ENCODE data around the gene UNC119. TPM values are rescaled to one million over a fixed set of nuclear protein-coding genes. Genes with fewer than 3 reads are reported as not detected.

The UNC119 gene
- 10 to 100 TPM; 38.6 to 46.6 TPM for total RNA-seq

DNA sequence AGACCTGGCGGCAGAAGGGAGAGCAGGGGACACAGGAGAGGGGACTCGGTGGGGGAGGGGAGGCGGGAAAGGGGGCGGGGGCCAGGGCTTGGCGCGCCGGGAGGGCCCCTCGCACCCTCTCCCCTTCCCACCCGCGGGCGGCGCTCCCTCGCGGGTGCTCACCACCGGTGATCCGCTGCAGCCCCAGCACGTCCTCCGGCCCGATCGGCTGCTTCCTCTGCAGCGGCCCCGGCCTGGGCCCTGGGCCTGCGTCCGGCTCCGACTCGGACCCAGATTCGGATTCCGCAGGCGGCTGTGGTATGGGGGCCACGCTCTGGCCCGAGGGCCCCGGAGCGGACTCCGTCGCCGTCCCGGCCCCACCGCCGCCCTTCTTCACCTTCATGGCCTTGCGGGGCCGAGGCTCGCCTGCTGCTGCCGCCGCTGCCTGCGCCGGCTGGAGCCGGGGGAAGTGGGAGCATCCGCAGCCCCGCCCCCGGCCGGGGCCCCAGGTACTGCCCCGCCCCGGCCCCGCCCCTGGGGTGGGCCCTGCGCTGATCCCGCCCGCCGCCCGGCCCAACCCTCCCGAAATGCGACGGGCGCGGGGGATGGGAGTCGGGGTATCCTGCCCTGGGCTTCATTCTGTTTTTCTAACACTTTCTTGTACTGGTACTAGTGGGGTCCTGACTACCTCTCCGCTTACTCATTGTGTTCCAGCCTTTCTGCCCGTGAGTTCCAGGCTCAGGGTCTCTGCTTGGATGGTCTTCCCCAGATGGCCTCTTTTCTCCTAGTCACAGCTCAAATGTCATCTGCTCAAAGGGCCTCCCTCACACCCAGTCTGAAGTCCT is at the start of gene UNC119:
Gene UNC119 (minus strand): TSS at position 449 of the 824 bp plus-strand sequence. CDS start 67 bp downstream, at position 382.
- Mint-ChIP-seq H3K27me3 (no peaks in the 10 kb centered on the region), H3K36me3 (ENCODE audit: low read depth) (peaks cover 38% of the 10 kb centered on the region), H3K27ac (peak within 1 kb of the TSS; percentile 91), H3K4me3 (peak within 1 kb of the TSS; percentile 84), H3K9me3 (no peaks in the 10 kb centered on the region), H3K4me1 (peaks cover 51% of the 10 kb centered on the region)
- ChIA-PET POLR2A (no interaction called here), CTCF (interaction anchor here (0.5 to 1.6 kb wide), 3 partner anchors 23 to 100 kb away, joined by 3 to 8 read pairs (median 4); no protein-coding TSS in a partner anchor)
- DNase-seq, result peak; percentile 76

DNA sequence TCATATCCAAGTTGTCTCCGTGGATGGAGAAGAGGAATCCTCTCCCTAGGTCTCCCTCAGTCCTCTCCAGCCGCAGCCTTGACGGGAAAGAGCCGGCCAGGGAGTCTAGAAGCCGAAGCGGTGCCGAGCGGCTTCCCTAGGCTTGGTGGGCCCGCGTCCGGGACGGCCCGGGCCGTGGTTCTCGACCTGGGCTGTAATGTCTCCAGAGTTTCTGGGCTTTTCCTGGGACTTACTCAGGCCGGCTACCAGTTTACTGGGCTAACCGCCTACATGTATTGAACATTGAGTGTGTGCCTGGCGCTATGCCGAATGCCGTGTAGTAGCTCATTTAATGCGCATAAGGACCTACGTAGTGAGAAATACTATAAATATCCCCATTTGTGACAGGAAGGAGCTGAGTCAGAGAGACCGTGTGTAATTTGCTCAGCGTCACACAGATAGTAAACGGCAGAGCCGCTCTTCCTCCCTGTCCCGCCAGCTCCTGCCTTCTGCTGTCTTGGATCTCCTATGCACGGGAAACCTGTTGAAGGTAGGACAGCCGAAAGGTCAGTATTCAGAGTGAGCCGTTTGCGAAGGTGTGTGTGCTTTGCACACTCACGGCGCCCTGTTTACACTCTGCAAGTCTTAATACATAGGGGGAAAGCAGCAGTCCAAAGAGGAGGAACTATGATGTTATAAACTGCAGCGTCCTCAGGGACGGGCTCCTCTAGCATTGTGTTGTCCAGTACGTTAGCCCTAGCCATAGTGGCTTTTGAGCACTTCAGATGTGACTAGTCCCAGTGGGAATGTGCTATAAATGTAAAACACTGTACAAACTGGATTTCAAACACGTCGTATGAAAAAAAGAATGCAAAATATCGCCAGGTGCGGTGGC is 47.1 kb upstream of the UNC119 start:
- H3K9me3 Mint-ChIP-seq, result no peaks in the 10 kb centered on the region
- CTCF ChIA-PET, result interaction anchor here (0.7 to 2.3 kb wide), 4 partner anchors 21 to 31 kb away, joined by 3 to 8 read pairs (median 4); partner anchors contain the start of genes ALDOC and PIGS
- peak overlapping the region; percentile 93 for H3K27ac Mint-ChIP-seq
- peak overlapping the region; percentile 88 for H3K4me3 Mint-ChIP-seq
- peak; percentile 52 for DNase-seq
- POLR2A ChIA-PET, result interaction anchor here (0.6 to 1.4 kb wide), 3 partner anchors 19 to 120 kb away, joined by 3 to 4 read pairs (median 4); partner anchors contain the start of gene RPL23A
- no peaks in the 10 kb centered on the region for H3K27me3 Mint-ChIP-seq
- peaks cover 13% of the 10 kb centered on the region for H3K36me3 Mint-ChIP-seq (ENCODE audit: low read depth)
- peaks cover 25% of the 10 kb centered on the region for H3K4me1 Mint-ChIP-seq

DNA sequence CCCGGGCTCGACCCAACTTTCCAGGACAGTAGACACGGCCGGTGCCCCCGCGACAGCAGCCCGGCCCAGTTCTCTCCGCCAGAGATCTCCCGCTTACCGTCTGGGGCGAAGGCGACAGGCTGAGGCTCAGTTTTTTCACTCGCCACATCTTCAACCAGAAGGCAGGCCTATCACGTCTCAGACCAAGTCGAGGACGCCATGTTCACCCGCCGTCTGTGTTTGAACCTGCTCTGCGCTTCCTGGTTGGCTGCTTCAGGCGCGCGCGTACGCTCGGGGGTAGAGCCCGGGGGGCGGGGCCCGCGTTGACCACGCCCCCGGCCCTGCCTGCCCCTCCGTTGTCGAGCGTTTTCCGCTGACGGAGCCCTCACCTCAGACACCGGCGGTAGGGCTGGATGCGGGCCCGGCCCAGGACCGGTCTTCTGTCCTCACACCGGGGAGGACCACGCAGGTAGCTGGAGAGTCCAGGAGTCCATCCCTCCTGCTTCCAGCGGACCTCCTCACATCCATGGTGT is 46.4 kb upstream of the UNC119 start, which contains the start of gene SPAG5:
Gene SPAG5 (minus strand): TSS at position 227 of the 512 bp plus-strand sequence. CDS start 79 bp downstream, at position 148.
- Mint-ChIP-seq H3K27me3 (no peaks in the 10 kb centered on the region), H3K36me3 (ENCODE audit: low read depth) (peaks cover 15% of the 10 kb centered on the region), H3K9me3 (no peaks in the 10 kb centered on the region), H3K27ac (peak within 1 kb of the TSS; percentile 93), H3K4me1 (peaks cover 25% of the 10 kb centered on the region), H3K4me3 (peak within 1 kb of the TSS; percentile 88)
- CTCF ChIA-PET, result interaction anchor here (0.7 to 1.9 kb wide), 4 partner anchors 11 to 31 kb away, joined by 3 to 4 read pairs (median 4); partner anchors contain the start of gene ALDOC
- POLR2A ChIA-PET, result interaction anchor here (1.4 kb wide), 1 partner anchor 50 kb away, joined by 3 read pairs; no protein-coding TSS in a partner anchor
- peak; percentile 95 for DNase-seq

DNA sequence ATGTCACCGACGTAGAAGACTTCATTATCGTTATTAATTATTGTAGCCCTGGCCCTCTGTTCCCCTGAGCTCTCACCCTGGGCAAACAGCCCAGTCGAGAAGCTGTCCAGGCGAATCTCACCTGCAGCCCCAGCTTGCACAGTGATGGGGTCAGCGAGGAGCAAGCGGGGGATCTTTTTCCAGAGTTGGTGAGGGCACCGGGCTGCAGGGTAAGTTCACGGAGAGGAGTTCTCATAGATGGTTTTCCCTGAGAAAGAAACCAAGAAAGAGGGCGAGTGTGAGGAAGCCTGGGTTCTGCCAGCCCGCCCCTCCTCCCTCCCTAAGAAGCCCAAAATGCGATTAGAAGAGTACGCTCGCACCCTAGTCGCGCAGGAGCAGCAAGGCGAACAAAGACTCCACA is 46.0 kb upstream of the UNC119 start:
- ChIA-PET CTCF (interaction anchor here (0.8 to 1.9 kb wide), 3 partner anchors 12 to 20 kb away, joined by 4 read pairs; no protein-coding TSS in a partner anchor), POLR2A (interaction anchor here (0.7 to 1.4 kb wide), 2 partner anchors 15 to 49 kb away, joined by 3 read pairs; no protein-coding TSS in a partner anchor)
- no peaks in the 10 kb centered on the region for H3K27me3 Mint-ChIP-seq
- H3K4me1 Mint-ChIP-seq, result peaks cover 25% of the 10 kb centered on the region
- H3K9me3 Mint-ChIP-seq, result no peaks in the 10 kb centered on the region
- peak overlapping the region; percentile 93 for H3K27ac Mint-ChIP-seq
- H3K4me3 Mint-ChIP-seq, result peak overlapping the region; percentile 88
- H3K36me3 Mint-ChIP-seq (ENCODE audit: low read depth), result peaks cover 16% of the 10 kb centered on the region
- no peak for DNase-seq

DNA sequence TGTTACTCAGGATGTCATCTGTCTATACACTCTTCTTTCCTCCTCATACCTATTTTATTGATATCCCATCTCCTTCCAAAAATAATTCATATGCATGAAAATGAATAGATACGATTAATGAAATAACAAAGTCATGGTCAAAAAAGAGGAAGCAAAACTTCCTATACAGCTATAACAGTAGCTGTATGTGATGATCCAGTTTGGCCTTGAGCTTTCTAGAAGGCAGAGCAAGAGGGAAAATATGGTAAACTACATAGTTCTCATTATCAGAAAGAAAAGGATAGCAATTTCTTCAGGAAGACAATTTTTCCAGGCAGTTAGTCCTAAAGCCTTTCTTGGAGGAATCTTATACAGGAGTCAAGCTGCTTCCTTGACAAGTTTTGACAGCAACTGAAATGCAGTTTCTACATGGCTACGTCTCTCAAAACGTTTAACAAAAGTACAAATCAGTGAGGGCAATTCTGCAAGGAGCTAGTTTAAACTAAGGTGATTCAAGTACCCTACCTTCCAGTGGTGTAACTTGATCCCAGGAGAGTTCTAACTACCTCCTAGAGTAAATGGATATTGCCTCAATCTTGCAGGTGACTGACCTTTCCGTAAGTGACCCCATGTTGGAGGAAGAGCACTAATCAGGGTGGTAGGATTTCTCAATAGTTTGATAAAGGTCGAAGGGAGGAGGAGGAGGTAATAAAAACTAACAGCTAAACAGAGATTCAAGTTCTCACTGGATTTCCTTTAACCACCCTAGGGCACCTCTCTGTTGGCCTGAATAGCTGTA is 45.4 kb upstream of the UNC119 start:
- H3K27me3 Mint-ChIP-seq, result no peaks in the 10 kb centered on the region
- CTCF ChIA-PET, result interaction anchor here (0.8 to 1.9 kb wide), 3 partner anchors 12 to 19 kb away, joined by 4 read pairs; no protein-coding TSS in a partner anchor
- peaks cover 18% of the 10 kb centered on the region for H3K36me3 Mint-ChIP-seq (ENCODE audit: low read depth)
- peak overlapping the region; percentile 93 for H3K27ac Mint-ChIP-seq
- DNase-seq, result no peak
- H3K9me3 Mint-ChIP-seq, result no peaks in the 10 kb centered on the region
- POLR2A ChIA-PET, result interaction anchor here (0.7 kb wide), 1 partner anchor 14 kb away, joined by 3 read pairs; no protein-coding TSS in a partner anchor
- H3K4me1 Mint-ChIP-seq, result peaks cover 28% of the 10 kb centered on the region
- H3K4me3 Mint-ChIP-seq, result peak overlapping the region; percentile 88

DNA sequence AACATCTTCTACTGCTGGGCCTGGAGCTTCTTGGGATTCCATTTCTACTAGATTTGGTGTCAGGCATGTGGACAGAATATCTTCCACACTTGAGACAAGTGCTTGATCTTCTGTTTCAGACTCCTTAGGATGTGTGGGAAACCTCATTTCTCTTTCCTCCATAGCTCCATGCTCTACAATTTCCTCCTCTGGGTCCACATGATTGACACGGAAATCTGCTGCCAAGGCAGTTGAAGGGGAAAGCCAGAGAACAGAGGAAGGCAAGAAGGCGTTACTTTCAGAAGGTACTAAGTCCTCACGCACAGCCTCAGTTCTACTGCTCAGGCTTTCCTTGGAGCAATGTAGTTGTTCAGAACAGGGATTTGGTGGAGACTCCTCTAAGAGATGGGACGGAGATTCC is 39.8 kb upstream of the UNC119 start:
- Mint-ChIP-seq H3K27me3 (no peaks in the 10 kb centered on the region), H3K36me3 (ENCODE audit: low read depth) (peaks cover 34% of the 10 kb centered on the region), H3K4me3 (no peak overlapping the region), H3K27ac (no peak overlapping the region), H3K9me3 (no peaks in the 10 kb centered on the region), H3K4me1 (peaks cover 7% of the 10 kb centered on the region)
- no peak for DNase-seq
- ChIA-PET CTCF (interaction anchor here (1.4 to 2.4 kb wide), 2 partner anchors 14 to 19 kb away, joined by 3 to 12 read pairs; partner anchors contain the start of gene ALDOC), POLR2A (no interaction called here)

DNA sequence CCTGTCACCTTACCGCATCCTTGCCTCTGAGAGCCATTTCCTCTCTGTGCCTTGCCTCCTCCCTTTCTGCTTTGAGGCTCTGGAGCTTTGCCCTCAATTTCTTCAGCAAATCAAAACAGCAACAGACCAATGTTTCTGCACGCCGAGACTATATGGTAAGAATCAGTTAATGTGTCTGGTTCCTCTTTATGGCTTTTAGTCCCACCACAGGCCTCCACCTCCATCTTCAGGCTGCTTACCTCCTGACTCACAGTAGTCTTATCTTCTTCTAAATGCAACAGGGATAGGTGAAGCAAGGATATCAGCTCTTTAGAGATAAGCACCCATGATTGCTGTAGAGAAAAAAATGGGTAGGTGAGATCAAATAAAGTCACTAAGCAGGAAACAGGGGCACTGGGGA is 33.4 kb upstream of the UNC119 start:
- POLR2A ChIA-PET, result no interaction called here
- H3K4me1 Mint-ChIP-seq, result peaks cover 2% of the 10 kb centered on the region

DNA sequence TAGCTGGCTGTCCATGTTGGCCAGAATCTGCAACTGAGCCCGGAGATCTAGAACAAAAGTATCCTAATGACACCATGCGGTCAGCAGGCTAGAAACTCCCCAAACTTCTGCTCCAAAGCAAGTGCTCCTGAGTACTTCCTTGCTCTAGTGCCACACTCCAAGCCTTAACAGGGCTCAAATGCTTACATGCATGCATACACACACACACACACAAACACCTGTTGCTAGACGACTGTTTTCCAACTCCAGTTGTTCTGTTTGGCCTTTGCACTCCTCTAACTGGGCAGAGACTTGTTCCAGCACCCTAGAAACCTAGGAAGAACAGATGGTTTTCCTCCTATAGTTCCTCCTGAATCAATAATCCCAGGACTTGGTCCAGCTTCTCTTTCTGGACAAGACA is 32.0 kb upstream of the UNC119 start:
- peaks cover 42% of the 10 kb centered on the region for H3K36me3 Mint-ChIP-seq (ENCODE audit: low read depth)
- no peak overlapping the region for H3K4me3 Mint-ChIP-seq
- POLR2A ChIA-PET, result no interaction called here
- no peak for DNase-seq
- no peak overlapping the region for H3K27ac Mint-ChIP-seq
- CTCF ChIA-PET, result no interaction called here
- no peaks in the 10 kb centered on the region for H3K27me3 Mint-ChIP-seq
- H3K4me1 Mint-ChIP-seq, result peaks cover 14% of the 10 kb centered on the region
- no peaks in the 10 kb centered on the region for H3K9me3 Mint-ChIP-seq

More for the DNA sequence above, 33.4 kb upstream of the UNC119 start:
- CTCF ChIA-PET, result interaction anchor here (0.6 to 2.0 kb wide), 2 partner anchors 9 to 671 kb away, joined by 4 to 6 read pairs; partner anchors contain the start of gene ALDOC
- Mint-ChIP-seq H3K4me3 (no peak overlapping the region), H3K9me3 (no peaks in the 10 kb centered on the region), H3K36me3 (ENCODE audit: low read depth) (peaks cover 32% of the 10 kb centered on the region), H3K27ac (peak overlapping the region; percentile 31), H3K27me3 (no peaks in the 10 kb centered on the region)
- no peak for DNase-seq

DNA sequence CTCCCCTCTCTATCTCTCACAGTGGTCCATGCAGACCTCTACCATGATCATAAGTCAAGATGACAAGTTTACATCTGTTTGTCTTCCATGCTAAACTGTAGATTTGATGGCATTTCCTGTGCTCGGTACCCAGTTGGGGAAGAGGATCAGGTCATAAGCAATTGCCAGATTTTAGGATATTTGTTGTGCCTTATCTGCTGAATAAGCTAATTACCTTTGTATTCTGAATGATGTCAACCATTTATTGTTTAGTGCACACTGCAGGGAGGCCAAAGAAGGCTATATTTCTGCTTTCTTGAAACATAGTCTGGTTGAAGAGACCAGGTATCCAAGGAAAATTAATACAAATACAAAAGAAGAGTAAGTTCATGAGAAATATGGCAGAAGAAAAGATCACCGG is 30.1 kb upstream of the UNC119 start:
- H3K36me3 Mint-ChIP-seq (ENCODE audit: low read depth), result peaks cover 49% of the 10 kb centered on the region
- ChIA-PET POLR2A (no interaction called here), CTCF (interaction anchor here (1.2 to 1.3 kb wide), 2 partner anchors 9 to 15 kb away, joined by 4 read pairs; no protein-coding TSS in a partner anchor)
- no peak overlapping the region for H3K27ac Mint-ChIP-seq
- no peak for DNase-seq
- no peaks in the 10 kb centered on the region for H3K9me3 Mint-ChIP-seq
- no peaks in the 10 kb centered on the region for H3K27me3 Mint-ChIP-seq
- peaks cover 22% of the 10 kb centered on the region for H3K4me1 Mint-ChIP-seq
- no peak overlapping the region for H3K4me3 Mint-ChIP-seq

DNA sequence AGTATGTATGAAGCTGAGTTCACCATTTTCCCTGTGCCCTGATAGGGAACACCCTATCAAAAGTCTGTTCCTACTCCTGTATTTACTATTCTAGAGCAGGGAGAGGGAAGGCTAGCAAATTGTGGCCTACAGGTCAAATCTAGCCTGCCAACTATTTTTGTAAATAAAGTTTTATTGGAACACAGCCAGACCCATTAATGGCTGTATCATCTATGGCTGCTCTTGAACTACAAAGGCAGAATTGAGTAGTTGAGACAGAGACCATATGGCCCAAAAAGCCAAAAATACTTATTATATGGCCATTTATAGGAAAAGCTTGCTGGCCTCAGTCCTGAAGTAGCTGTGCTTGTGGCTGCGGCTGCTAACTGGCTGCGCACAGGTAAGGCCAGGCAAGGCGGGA is 28.5 kb upstream of the UNC119 start:
- Mint-ChIP-seq H3K9me3 (no peaks in the 10 kb centered on the region), H3K4me1 (peaks cover 35% of the 10 kb centered on the region), H3K27ac (no peak overlapping the region), H3K27me3 (no peaks in the 10 kb centered on the region), H3K36me3 (ENCODE audit: low read depth) (peaks cover 48% of the 10 kb centered on the region), H3K4me3 (no peak overlapping the region)
- ChIA-PET CTCF (no interaction called here), POLR2A (interaction anchor here (0.5 to 0.6 kb wide), 2 partner anchors 19 to 30 kb away, joined by 3 to 4 read pairs; no protein-coding TSS in a partner anchor)
- DNase-seq, result no peak

DNA sequence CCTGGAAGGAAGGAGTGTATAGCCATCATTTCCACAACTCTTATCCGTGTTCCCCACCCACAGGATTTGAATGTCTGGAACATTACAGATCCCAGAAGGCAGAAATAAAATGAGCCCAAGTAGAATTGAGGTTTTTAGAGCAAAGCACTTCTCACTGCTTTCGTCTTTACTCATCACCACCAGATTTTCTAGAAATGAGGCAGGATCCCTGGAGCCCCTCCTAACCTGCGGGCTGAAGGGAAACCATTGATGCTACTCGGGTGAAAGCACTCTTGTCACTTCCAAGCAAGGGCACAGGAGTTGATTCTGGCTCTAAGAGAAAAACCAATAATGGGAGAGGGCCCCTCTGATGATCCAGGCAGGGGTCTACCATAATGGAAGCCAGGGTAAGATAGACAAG is 27.1 kb upstream of the UNC119 start:
- CTCF ChIA-PET, result interaction anchor here (1.4 to 3.1 kb wide), 2 partner anchors 12 to 76 kb away, joined by 3 to 12 read pairs; no protein-coding TSS in a partner anchor
- H3K4me1 Mint-ChIP-seq, result peaks cover 46% of the 10 kb centered on the region
- H3K36me3 Mint-ChIP-seq (ENCODE audit: low read depth), result peaks cover 41% of the 10 kb centered on the region
- no peak overlapping the region for H3K27ac Mint-ChIP-seq
- POLR2A ChIA-PET, result no interaction called here
- no peaks in the 10 kb centered on the region for H3K27me3 Mint-ChIP-seq
- H3K4me3 Mint-ChIP-seq, result no peak overlapping the region
- no peaks in the 10 kb centered on the region for H3K9me3 Mint-ChIP-seq
- no peak for DNase-seq
